ENCODE data around the gene NTM.

- TF ChIP-seq TAF1 (IDR thresholded peaks at IDR 0.05; ENCODE audit: low read depth, low read length) (no peak), POLR2AphosphoS5 (IDR thresholded peaks at IDR 0.05; ENCODE audit: low read depth, low read length) (no peak), POLR2A (IDR thresholded peaks at IDR 0.05; ENCODE audit: low read depth, low read length) (no peak)
Observed at GRCh38 chr11:131449036-131450019, 78.9 kb downstream of the NTM start.

Data from GM12891 (cell line).